Pericardium fibroblast (primary cell): ENCODE measurements around the gene ECI1. TPM values are rescaled to one million over a fixed set of nuclear protein-coding genes. Genes with fewer than 3 reads are reported as not detected.

ENCODE experiments used
- total RNA-seq: library from RNA; depleted of rRNA; stranded (reverse); fragments of >200 nt; gene quantifications from 2 replicates; pipeline ENCODE4 v1.2.3, GENCODE V29; 2015

ECI1 gene, protein sequence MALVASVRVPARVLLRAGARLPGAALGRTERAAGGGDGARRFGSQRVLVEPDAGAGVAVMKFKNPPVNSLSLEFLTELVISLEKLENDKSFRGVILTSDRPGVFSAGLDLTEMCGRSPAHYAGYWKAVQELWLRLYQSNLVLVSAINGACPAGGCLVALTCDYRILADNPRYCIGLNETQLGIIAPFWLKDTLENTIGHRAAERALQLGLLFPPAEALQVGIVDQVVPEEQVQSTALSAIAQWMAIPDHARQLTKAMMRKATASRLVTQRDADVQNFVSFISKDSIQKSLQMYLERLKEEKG
- total RNA-seq: 89.5 and 90.8 TPM in 2 replicates

DNA sequence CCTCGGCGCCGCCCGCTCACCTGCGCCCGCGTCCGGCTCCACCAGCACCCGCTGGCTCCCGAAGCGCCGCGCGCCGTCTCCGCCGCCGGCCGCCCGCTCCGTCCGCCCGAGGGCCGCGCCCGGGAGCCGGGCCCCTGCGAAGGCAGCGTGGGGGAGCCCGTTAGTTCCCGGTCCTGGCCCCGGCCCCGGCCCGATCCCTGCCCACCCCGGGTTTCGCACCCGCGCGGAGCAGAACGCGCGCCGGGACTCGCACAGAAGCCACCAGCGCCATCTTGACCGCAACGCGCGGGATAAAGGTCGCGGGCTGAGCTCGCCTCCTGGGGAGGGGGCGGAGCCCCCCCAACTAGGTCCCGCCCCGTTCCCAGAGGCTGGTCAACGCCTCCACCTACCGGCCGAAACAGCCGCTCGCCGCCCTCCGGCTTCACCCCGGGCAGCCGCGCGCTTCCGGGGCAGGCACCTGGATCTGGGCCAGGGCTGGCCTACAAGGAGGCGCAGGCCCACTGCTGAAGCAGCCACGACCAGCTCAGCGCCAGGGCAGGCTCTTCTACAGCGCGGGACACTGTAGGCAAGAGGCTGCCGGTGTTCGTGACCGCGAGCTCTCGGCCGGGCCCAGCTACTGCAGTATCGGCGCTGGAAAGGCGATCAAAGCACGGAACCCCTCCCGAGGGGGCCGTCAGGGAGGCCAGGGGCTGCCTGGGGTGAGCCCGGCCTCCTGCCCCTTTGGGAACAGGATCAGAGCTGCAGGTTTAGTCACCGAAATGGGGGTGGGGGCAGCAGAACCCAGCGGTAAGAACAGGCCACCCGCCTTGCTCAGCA is at the start of gene ECI1:
Gene ECI1 (minus strand): TSS at position 292 of the 816 bp plus-strand sequence. CDS start 21 bp downstream, at position 271.

DNA sequence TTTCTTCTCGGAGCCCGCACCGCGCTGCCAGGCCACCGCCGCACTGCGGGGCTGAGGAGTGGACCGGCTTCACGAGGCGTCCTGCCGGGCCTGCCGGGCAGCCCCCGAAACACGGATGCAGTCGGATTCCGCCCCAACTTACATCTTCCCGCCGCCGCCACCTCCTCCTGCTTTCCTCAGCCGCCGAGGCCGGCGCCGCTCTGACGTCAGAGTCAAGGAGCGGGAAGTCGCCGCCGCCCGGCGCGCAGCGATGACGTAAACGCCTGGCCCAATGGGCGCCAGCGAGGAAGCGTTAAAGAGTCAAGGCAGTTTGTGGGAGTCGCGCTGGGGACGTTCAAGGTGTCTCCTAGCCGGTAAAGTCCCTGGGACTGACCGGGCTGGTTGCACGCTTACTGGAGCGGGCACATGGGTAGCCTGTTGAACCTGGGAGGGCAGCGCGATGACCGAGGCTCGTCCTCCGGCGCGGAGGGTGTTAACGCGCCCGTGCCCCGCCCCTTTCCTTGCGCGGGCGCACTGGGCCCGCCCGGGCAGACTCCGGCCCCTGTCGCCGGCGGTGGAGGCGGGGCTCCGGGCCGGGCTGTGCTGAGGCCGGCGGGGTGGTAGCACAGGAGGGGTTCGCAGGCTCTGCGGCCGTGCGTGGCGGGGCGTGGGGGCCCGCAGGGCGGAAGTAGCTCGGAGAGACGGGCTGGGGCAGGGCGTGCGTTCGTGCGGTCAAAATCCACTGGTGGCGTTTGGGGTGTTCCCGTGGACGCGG is 16.7 kb upstream of the ECI1 start, which contains the start of gene RNPS1:
Gene RNPS1 (minus strand): TSS at position 214 of the 754 bp plus-strand sequence. CDS start 3,483 bp downstream, outside the sequence.

DNA sequence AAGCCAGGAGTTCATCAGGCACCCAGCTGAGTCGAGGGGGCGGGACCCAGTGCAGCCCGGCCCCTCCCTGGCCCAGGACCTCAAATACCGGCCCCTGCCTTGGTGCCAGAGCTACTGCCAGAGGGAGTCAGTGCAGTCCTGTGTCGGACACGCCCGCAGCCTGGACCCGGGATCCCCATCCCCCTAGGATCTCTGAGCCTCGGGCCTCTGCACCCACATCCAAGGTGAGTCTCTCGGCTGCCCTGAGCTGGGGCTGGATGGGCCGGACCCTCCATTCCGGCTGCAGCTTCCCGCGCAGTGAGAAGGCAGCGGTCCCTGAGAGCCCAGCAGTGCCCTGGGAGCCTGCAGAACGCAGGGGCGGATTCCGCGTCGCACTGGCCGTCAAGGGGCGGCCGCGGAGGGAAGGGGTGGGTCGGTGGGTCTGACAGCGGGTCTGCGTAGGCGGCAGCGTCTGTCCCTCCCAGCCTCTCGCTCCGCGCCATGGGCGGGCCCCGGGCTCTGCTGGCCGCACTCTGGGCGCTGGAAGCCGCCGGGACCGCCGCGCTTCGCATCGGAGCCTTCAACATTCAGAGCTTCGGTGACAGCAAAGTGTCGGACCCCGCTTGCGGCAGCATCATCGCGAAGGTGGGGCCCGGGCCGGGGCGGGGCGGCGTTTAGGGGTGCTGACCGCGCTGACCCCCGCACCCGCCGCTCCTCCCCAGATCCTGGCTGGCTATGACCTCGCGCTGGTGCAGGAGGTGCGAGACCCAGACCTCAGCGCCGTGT is 14.9 kb downstream of the ECI1 start, which contains the start of gene DNASE1L2:
Gene DNASE1L2 (plus strand): TSS at position 108 of the 765 bp plus-strand sequence. CDS start 373 bp downstream, at position 481.

DNA sequence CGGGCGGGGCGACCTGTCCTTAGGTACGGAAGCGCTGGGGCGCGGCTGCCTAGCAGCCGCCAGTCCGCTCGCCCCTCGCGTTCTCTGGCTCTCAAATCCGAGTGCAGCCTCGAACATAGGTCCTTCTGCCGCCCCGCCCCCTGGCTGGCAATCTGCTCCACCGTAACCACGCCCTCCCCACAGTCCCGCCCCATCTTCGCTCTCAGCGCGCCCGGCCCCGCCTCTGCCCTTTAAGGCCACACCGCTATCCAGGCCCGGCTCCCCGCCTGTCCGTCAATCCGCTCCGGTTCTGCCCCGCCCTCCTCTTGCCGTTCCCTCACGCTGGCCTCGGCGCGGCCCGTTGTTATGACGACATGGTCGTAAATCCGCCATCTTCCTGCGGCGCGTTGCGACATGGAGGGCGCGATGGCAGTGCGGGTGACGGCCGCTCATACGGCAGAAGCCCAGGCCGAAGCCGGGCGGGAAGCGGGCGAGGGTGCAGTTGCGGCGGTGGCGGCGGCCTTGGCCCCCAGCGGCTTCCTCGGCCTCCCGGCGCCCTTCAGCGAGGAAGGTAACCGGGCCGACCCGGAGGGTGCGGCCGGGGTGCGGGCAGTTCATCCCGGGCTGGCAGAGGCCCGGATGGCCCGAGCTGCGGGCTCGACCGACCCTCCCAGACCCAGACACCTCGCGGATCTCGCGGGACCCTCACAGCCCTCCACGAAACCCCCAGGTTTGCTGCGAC is 28.0 kb downstream of the ECI1 start, which contains the start of gene E4F1:
Gene E4F1 (plus strand): TSS at position 371 of the 721 bp plus-strand sequence. CDS start 23 bp downstream, at position 394.

DNA sequence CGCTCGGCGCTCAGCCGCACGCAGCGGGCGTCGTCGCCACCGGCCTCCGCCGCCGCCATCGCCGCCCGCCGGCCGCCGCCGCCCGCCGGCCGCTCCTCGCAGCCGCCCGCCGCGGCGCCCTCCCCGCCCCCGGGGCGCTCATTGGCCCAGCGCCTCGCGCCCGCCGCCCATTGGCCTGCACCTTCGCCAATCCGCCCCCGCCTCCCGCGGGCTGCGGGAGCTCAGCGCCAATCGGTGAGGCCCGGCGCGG is 36.7 kb downstream of the ECI1 start, which contains the start of gene PGP:
Gene PGP (minus strand): TSS at position 122 of the 250 bp plus-strand sequence. CDS start 63 bp downstream, at position 59.

DNA sequence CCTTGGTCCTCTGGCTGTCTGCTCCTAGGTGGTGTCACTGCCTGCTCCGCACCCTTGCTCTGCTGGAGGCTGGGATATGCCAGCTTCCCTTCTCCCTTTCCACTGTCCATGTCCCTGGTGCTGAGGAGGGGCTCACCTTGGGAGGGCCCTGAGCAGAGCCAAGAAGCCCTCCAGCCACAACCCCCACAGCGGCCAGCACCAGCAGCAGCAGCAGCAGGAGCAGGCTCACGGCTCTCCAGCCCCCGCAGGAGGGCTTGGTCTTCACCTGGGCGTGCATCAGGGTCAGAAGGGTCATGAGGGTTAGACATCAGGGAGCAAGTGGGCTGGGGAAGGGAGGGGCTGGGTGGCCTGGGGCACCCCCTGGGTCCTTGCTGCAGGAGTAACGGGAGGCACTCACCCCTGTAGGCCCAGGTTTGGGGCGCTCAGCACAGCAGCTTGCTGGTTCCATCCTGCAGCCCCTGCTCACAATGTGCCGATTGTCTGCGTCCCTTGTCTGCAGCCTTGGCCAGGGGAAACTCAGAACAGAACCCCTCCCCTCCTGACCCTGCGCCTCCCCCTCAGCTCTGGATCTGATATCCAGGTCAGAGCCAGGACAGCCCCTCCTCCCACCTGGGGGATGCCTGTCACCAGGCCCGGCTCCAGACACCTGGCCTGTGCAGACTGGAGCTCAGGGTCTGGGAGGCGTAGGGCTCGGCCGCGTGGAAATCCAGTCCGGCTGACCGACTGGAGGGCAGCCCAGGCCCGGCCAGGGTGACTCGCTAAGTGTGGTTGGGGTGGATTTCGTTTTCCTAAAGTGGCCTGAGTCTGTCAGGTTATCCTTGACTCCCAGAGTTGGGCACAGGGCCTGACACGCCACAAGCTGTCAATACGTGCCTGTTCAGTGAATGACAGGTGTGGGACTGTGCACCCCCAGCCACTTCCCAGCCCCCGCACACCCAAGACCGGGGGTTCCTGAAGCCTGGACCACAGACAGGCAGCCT is 40.7 kb downstream of the ECI1 start, which contains the start of gene BRICD5:
Gene BRICD5 (minus strand): TSS at position 478 of the 980 bp plus-strand sequence. CDS start 30 bp downstream, at position 448.

DNA sequence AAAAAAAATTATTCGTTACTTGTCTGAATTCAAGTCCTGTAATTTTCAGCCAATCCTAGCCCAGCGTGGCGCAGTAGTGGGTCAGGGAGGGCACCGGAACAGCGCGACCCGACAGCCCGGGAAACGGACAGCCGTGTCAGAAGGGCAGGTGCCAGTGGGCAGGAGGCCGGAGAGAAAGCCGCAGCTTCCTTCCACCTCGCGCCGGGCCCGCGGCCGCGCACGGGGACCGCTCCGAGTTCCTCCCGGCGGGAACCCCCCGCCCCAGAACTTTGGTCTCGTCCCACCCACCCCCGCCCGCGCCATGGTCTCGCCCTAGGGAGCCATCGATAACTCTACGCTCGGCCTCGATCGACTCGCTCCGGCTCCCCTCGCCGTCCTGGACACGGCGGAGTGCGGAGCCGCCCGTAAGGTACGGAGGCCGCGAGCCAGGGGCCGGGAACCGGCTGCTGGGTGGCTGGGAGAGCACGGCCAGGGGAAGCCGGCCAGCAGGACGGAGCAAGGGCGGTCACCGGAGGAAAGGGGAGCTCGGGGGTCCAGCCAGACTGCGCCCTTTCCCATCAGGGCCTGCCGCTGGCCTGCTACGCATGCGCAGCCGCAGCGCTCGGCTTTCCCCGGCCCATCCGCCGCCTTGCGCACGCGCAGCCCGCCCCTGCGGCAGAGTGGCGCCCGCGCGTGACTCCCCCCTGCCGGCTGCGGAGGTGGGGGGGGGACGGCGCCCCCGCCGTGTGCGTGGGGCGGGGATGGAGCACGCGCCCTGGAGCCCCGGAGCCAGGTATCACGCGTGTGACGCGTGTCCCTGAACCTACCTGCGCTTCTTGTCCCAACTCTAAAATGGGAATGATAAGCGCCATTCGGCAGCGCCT is 46.1 kb downstream of the ECI1 start, which contains the start of gene MLST8:
Gene MLST8 (plus strand): TSS at position 351 of the 863 bp plus-strand sequence. CDS start 632 bp downstream, outside the sequence.

DNA sequence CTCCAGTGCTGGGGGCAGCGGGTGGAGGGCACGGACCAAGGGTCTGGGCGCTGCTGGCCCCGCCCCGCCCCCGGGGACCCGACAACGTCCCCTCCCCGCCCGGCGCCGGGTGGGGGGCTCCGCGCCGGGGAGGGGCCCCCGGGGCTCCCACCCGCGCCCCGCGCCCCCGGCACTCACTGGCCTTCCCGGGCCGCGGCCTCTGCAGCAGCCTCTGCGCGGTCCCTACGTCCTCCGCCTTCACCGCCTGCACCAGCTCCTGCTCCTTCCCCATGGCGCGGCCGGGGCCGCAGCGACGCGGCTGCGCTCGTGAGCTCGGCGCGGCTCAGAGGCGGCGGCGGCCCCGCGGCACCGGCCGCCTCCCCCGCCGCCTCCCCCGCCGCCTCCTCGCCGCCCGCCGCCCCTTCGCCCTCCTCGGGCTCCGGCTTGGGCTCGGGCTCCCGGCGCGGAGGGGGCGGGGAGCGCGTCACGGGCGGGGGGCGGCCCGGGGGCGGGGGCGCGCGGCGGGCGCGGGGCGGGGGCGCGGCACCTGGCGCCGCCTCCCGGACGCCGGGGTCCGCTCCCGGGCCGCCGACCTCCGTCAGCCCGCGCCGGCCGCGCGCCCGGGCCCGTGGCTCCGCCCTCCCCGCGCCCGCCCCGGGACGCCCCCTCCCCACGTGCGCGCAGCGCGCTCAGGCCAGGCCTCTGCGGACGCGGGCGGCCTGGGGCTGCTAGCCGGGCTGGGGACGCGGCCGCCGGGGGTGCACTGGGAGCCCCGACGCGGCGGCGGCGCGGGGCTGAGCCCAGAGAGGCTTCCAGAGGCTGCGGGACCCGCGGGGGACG is 55.0 kb downstream of the ECI1 start, which contains the start of gene CASKIN1:
Gene CASKIN1 (minus strand): TSS at position 444 of the 819 bp plus-strand sequence. CDS start 173 bp downstream, at position 271.

Other genes with a start within 250 kb of the ECI1 start
- gene ZNF598, start 241.8 kb downstream of the ECI1 start, total RNA-seq: 31.0 and 49.6 TPM in 2 replicates
- gene NPW, start 231.8 kb downstream of the ECI1 start, total RNA-seq: 1.6 and 8.7 TPM in 2 replicates
- 19.3 and 52.7 TPM in 2 replicates for gene NHERF2, start 224.7 kb downstream of the ECI1 start, total RNA-seq
- gene NTHL1, start 203.8 kb downstream of the ECI1 start, total RNA-seq: 19.2 and 23.6 TPM in 2 replicates
- gene TSC2, start 203.6 kb downstream of the ECI1 start, total RNA-seq: 33.6 and 45.9 TPM in 2 replicates
- gene PKD1, start 115.7 kb downstream of the ECI1 start, total RNA-seq: 177 and 192 TPM in 2 replicates
- 1.9 TPM in 1 of 2 replicates, not detected in the other for gene RAB26, start 103.0 kb downstream of the ECI1 start, total RNA-seq
- 59.3 and 62.7 TPM in 2 replicates for gene TRAF7, start 95.8 kb downstream of the ECI1 start, total RNA-seq
- under 0.01 and 1.0 TPM in 2 replicates for gene CASKIN1, start 55.0 kb downstream of the ECI1 start, total RNA-seq
- 76.2 and 97.6 TPM in 2 replicates for gene MLST8, start 46.1 kb downstream of the ECI1 start, total RNA-seq
- 0.09 and 0.70 TPM in 2 replicates for gene BRICD5, start 40.7 kb downstream of the ECI1 start, total RNA-seq
- 9.9 and 15.4 TPM in 2 replicates for gene PGP, start 36.7 kb downstream of the ECI1 start, total RNA-seq
- gene E4F1, start 28.0 kb downstream of the ECI1 start, total RNA-seq: 22.1 and 25.4 TPM in 2 replicates
- gene DNASE1L2, start 15.1 kb downstream of the ECI1 start, total RNA-seq: 0.26 TPM in 1 of 2 replicates, not detected in the other
- 97.6 and 141 TPM in 2 replicates for gene RNPS1, start 16.5 kb upstream of the ECI1 start, total RNA-seq
- gene ABCA3, start 89.1 kb upstream of the ECI1 start, total RNA-seq: 0.60 and 0.82 TPM in 2 replicates
- 3.9 and 4.7 TPM in 2 replicates for gene CCNF, start 177.9 kb upstream of the ECI1 start, total RNA-seq
- gene TEDC2, start 208.5 kb upstream of the ECI1 start, total RNA-seq: 3.7 and 5.5 TPM in 2 replicates
- gene NTN3, start 219.7 kb upstream of the ECI1 start, total RNA-seq: 0.47 and 0.51 TPM in 2 replicates
- gene TBC1D24, start 223.5 kb upstream of the ECI1 start, total RNA-seq: 9.3 and 11.6 TPM in 2 replicates